H1 (cell line): ENCODE results near the gene THPO. TPM values are rescaled to one million over a fixed set of nuclear protein-coding genes. Genes with fewer than 3 reads are reported as not detected.

ENCODE experiments used
- CTCF ChIA-PET: fragments of 300-600 bp; sonication (Branson Sonifier 250); formaldehyde crosslinking; loops from one replicate; lab custom pipeline; 2021; ENCODE audit not compliant: partially characterized antibody; lab: Charles Lee
- POLR2A ChIA-PET: fragments of 300-600 bp; sonication (Branson Sonifier 250); formaldehyde crosslinking; loops from one replicate; lab custom pipeline; 2021; ENCODE audit warnings: inconsistent platforms; ENCODE audit not compliant: partially characterized antibody; lab: Charles Lee
- DNase-seq, 2 experiments: peaks; one replicate each; pipeline versions ENCODE4 v3.0.0 to v3.0.0-alpha.2; 2010 to 2022; ENCODE audit warnings: low spot score in 2 of 2, low read depth in 1 of 2, mixed read lengths in 1 of 2
- FAIRE-seq: peaks from 2 replicates; lab custom pipeline; 2011; peaks lifted over from hg19 to GRCh38; lab: Jason Lieb, UNC
- H2AFZ ChIP-seq: 2 replicates; pipeline ENCODE4 v1.8.1; 2012; ENCODE audit warnings: low read length, inconsistent platforms
- H2AK5ac ChIP-seq: 2 replicates; pipeline ENCODE4 v1.6.1; 2013; ENCODE audit warnings: low read depth, low read length
- H2BK120ac ChIP-seq: replicated peaks from 2 replicates; pipeline ENCODE3; 2013; ENCODE audit warnings: low read depth, low read length, inconsistent platforms
- H2BK12ac ChIP-seq: 2 replicates; pipeline ENCODE4 v1.6.1; 2013; ENCODE audit warnings: low read depth, low read length
- H2BK15ac ChIP-seq: 2 replicates; pipeline ENCODE4 v1.6.1; 2013; ENCODE audit warnings: low read length
- H2BK20ac ChIP-seq: 2 replicates; pipeline ENCODE4 v1.6.1; 2013; ENCODE audit warnings: low read length
- H2BK5ac ChIP-seq: 2 replicates; pipeline ENCODE4 v1.6.1; 2013; ENCODE audit warnings: low read depth, low read length
- H3K14ac ChIP-seq: 2 replicates; pipeline ENCODE4 v1.6.1; 2013; ENCODE audit warnings: inconsistent platforms; ENCODE audit not compliant: insufficient read length
- H3K18ac ChIP-seq: 2 replicates; pipeline ENCODE4 v1.6.1; 2013; ENCODE audit warnings: low read length; ENCODE audit errors: extremely low read depth
- H3K23ac ChIP-seq: 2 replicates; pipeline ENCODE4 v1.6.1; 2013; ENCODE audit warnings: inconsistent platforms; ENCODE audit not compliant: insufficient read length
- H3K23me2 ChIP-seq: 2 replicates; pipeline ENCODE4 v1.6.1; 2013; ENCODE audit warnings: low read depth, low read length
- H3K27ac ChIP-seq: 2 replicates; pipeline ENCODE4 v1.6.1; 2011; ENCODE audit warnings: low read depth, low read length, inconsistent platforms
- H3K27me3 ChIP-seq, 4 experiments: replicated peaks in 1 of 4; 1 replicate in 1 of 4; 2 replicates in 3 of 4; pipeline versions ENCODE4 v1.6.1 to v1.8.1; 2011 to 2013; ENCODE audit warnings: low read length in 3 of 4, mild to moderate bottlenecking in 3 of 4, inconsistent platforms in 2 of 4, mixed read lengths in 2 of 4, moderate library complexity in 1 of 4; ENCODE audit not compliant: control insufficient read depth in 3 of 4, insufficient read depth in 3 of 4; ENCODE audit errors: extremely low read depth in 1 of 4
- H3K36me3 ChIP-seq, 4 experiments: 2 replicates each; pipeline versions ENCODE4 v1.6.1 to v1.8.1; 2011 to 2013; ENCODE audit warnings: mild to moderate bottlenecking in 4 of 4, low read length in 3 of 4, moderate library complexity in 2 of 4, control low read depth in 1 of 4, inconsistent platforms in 1 of 4; ENCODE audit not compliant: insufficient read depth in 4 of 4, control insufficient read depth in 2 of 4
- H3K4ac ChIP-seq: replicated peaks from 2 replicates; pipeline ENCODE3; 2013; ENCODE audit warnings: low read length, low read depth, mixed read lengths, inconsistent platforms; ENCODE audit not compliant: insufficient read length
- H3K4me1 ChIP-seq, 4 experiments: replicated peaks in 1 of 4; 1 replicate in 1 of 4; 2 replicates in 3 of 4; pipeline versions ENCODE4 v1.6.1 to v1.8.1; 2011 to 2013; ENCODE audit warnings: low read length in 3 of 4, inconsistent platforms in 2 of 4, mixed read lengths in 1 of 4; ENCODE audit not compliant: insufficient read depth in 4 of 4, control insufficient read depth in 3 of 4
- H3K4me2 ChIP-seq, 2 experiments: 2 replicates each; pipeline versions ENCODE4 v1.6.1 to v1.8.1; 2011 to 2013; ENCODE audit warnings: low read depth in 2 of 2, low read length in 2 of 2, control low read depth in 1 of 2, inconsistent platforms in 1 of 2, mild to moderate bottlenecking in 1 of 2; ENCODE audit not compliant: insufficient read depth in 1 of 2
- H3K4me3 ChIP-seq, 4 experiments: fragments of 200-600, 300-600 bp in 1 of 4; sonication (generic), shearing (Covaris generic), sonication (Bioruptor Twin) in 1 of 4; 2 replicates each; pipeline versions ENCODE4 v1.5.1 to v1.8.1; 2011 to 2016; ENCODE audit warnings: low read length in 4 of 4, low read depth in 3 of 4, control low read depth in 2 of 4, inconsistent platforms in 2 of 4, mild to moderate bottlenecking in 2 of 4, mixed read lengths in 1 of 4, moderate library complexity in 1 of 4; ENCODE audit not compliant: insufficient read depth in 2 of 4; ENCODE audit errors: extremely low read depth in 1 of 4
- H3K56ac ChIP-seq: replicated peaks from 2 replicates; pipeline ENCODE3; 2013; ENCODE audit warnings: low read depth, mild to moderate bottlenecking, mixed read lengths, low read length, inconsistent platforms; ENCODE audit not compliant: insufficient read length
- H3K79me1 ChIP-seq: 2 replicates; pipeline ENCODE4 v1.6.1; 2013; ENCODE audit warnings: low read depth, low read length, control low read depth
- H3K79me2 ChIP-seq, 2 experiments: 2 replicates each; pipeline versions ENCODE4 v1.6.1 to v1.8.1; 2012 to 2013; ENCODE audit warnings: low read length in 2 of 2, mild to moderate bottlenecking in 2 of 2, inconsistent platforms in 1 of 2; ENCODE audit not compliant: insufficient read depth in 2 of 2, control insufficient read depth in 1 of 2
- H3K9ac ChIP-seq, 4 experiments: replicated peaks in 1 of 4; 1 replicate in 1 of 4; 2 replicates in 3 of 4; pipeline versions ENCODE4 v1.6.1 to v1.8.1; 2011 to 2013; ENCODE audit warnings: low read depth in 3 of 4, low read length in 3 of 4, control low read depth in 2 of 4, mild to moderate bottlenecking in 2 of 4, moderate library complexity in 2 of 4, inconsistent platforms in 1 of 4; ENCODE audit errors: extremely low read depth in 1 of 4
- H3K9me3 ChIP-seq, 2 experiments: 2 replicates each; pipeline versions ENCODE4 v1.6.1 to v1.8.1; 2012 to 2013; ENCODE audit warnings: mild to moderate bottlenecking in 2 of 2, moderate library complexity in 2 of 2, control low read depth in 1 of 2, inconsistent platforms in 1 of 2, low read depth in 1 of 2, low read length in 1 of 2, mixed read lengths in 1 of 2; ENCODE audit not compliant: insufficient read depth in 2 of 2
- H4K20me1 ChIP-seq, 2 experiments: replicated peaks in 1 of 2; 2 replicates each; pipeline versions ENCODE3 to v1.8.1; 2011 to 2013; ENCODE audit warnings: inconsistent platforms in 2 of 2, low read length in 2 of 2, mild to moderate bottlenecking in 1 of 2; ENCODE audit not compliant: insufficient read depth in 2 of 2, control insufficient read depth in 1 of 2
- H4K5ac ChIP-seq: 2 replicates; pipeline ENCODE4 v1.6.1; 2013; ENCODE audit warnings: low read length, low read depth, mixed read lengths, inconsistent platforms; ENCODE audit not compliant: insufficient read length
- H4K8ac ChIP-seq: 2 replicates; pipeline ENCODE4 v1.8.0; 2013; ENCODE audit warnings: mild to moderate bottlenecking, moderate library complexity, low read length, inconsistent platforms; ENCODE audit not compliant: insufficient read depth; ENCODE audit errors: extremely low read depth
- H4K91ac ChIP-seq: replicated peaks from 2 replicates; pipeline ENCODE3; 2013; ENCODE audit warnings: low read length, mixed read lengths, inconsistent platforms; ENCODE audit not compliant: insufficient read length
- ASH2L ChIP-seq: fragments of 200-600, 300-600 bp; sonication (generic); IDR thresholded peaks from one replicate; pipeline ENCODE4 v1.7.1; 2017; ENCODE audit warnings: low read length
- POU5F1 ChIP-seq: IDR thresholded peaks from 2 replicates; pipeline ENCODE4 v1.6.1; 2011; ENCODE audit warnings: low read depth, mild to moderate bottlenecking, low read length, moderate library complexity
- RFX5 ChIP-seq: IDR thresholded peaks from 2 replicates; pipeline ENCODE4 v1.6.1; 2011; ENCODE audit warnings: low read depth, low read length, improper control_type of control experiment, borderline replicate concordance
- SAP30 ChIP-seq: fragments of 300-600 bp; sonication (generic); IDR thresholded peaks from 2 replicates; pipeline ENCODE4 v1.7.1; 2012; ENCODE audit warnings: low read length, moderate library complexity, mild to moderate bottlenecking, inconsistent platforms; ENCODE audit not compliant: insufficient read depth, insufficient replicate concordance
- SP1 ChIP-seq: IDR thresholded peaks from 2 replicates; pipeline ENCODE4 v1.6.1; 2011; ENCODE audit warnings: low read depth, low read length
- SP4 ChIP-seq: IDR thresholded peaks from 2 replicates; pipeline ENCODE4 v1.6.1; 2012; ENCODE audit warnings: low read length, inconsistent platforms
- YY1 ChIP-seq: IDR thresholded peaks from 2 replicates; pipeline ENCODE4 v1.6.1; 2011; ENCODE audit warnings: low read depth, mild to moderate bottlenecking, low read length
- ZNF274 ChIP-seq: IDR thresholded peaks from 2 replicates; pipeline ENCODE4 v1.7.0; 2012; ENCODE audit warnings: low read length, borderline replicate concordance; ENCODE audit errors: extremely low read depth
- WGBS, 2 experiments: shearing (Covaris generic) in 1 of 2; methylation state at CpG; one replicate each; pipeline versions ENCODE4 v1.1.6 to v1.1.7; 2013 to 2015; ENCODE audit warnings: low lambda C conversion rate in 2 of 2, mixed read lengths in 2 of 2, inconsistent platforms in 1 of 2, low coverage in 1 of 2, missing lambda C conversion rate in 1 of 2; ENCODE audit not compliant: insufficient replicate concordance in 2 of 2, insufficient coverage in 1 of 2, insufficient read length in 1 of 2; ENCODE audit errors: extremely low coverage in 1 of 2, missing lambda C conversion rate in 1 of 2; 5-methylcytosine and 5-hydroxymethylcytosine counted together
- polyA plus RNA-seq, 7 experiments: library from polyadenylated mRNA; depleted of rRNA in 3 of 7; stranded (reverse) in 5 of 7; unstranded in 2 of 7; fragments of >200 nt in 5 of 7; fragments of 200-250 nt in 2 of 7; gene quantifications; 1 replicate in 5 of 7; 2 replicates in 1 of 7; 4 replicates in 1 of 7; pipeline versions ENCODE4 v1.2.1 to v1.2.3, GENCODE V29; 2011 to 2013; ENCODE audit warnings: missing spikeins in 2 of 7, mixed read lengths in 2 of 7
- total RNA-seq: library from RNA; stranded (reverse); fragmentation: NEBNext Ultra II Directional; extraction: Animal tissue kit (Norgen Biotek cat#: 25700); gene quantifications from 2 replicates; pipeline ENCODE4 v1.2.1, GENCODE V29; 2021

The THPO gene
- total and polyA plus RNA-seq, 2 of the 8 experiments (the other 6 are each of a cell fraction or from before 2014, with no cell fraction given), result 0.82 to 1.2 TPM

DNA sequence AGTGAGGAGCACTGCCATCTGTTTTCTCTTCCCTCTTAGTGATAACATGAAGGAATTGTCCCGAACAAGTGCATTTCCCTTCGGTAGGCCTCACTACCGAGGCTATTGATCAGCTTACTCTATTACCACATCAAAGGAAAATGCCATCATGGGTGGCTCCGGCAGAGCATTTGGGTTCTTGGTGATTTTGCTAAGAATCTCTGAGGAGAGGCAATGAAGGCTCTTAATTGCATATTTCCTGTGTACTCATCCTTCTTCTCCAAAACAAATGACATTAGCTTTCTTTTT, 37.1 kb upstream of the THPO start:
- no peaks in the 10 kb centered on the region for H3K79me2 ChIP-seq
- CTCF ChIA-PET, result interaction anchor here (0.6 to 9.4 kb wide), 6 partner anchors 12 to 127 kb away, joined by 3 to 83 read pairs (median 6); no protein-coding TSS in a partner anchor
- no peak overlapping the region for H2AK5ac ChIP-seq
- no peak for DNase-seq
- H3K4ac ChIP-seq, result no peak overlapping the region
- no peak overlapping the region for H3K4me2 ChIP-seq
- H2BK15ac ChIP-seq, result no peak overlapping the region
- H2BK120ac ChIP-seq, result no peak overlapping the region
- TF ChIP-seq ZNF274 (no peak), POU5F1 (no peak), SAP30 (no peak), RFX5 (no peak), SP1 (no peak), SP4 (no peak), ASH2L (no peak), YY1 (no peak)
- TF ChIP-seq, all 59 proteins: peak for 0
- Histone ChIP-seq H4K20me1 (peaks cover 0 to 2% of the 10 kb centered on the region in 2 experiments), H3K27ac (no peak overlapping the region), H3K23ac (no peak overlapping the region), H3K14ac (no peak overlapping the region), H3K9me3 (no peaks in the 10 kb centered on the region), H3K4me3 (no peak overlapping the region), H2AFZ (no peak overlapping the region), H4K5ac (no peak overlapping the region), H3K36me3 (no peaks in the 10 kb centered on the region), H4K91ac (no peak overlapping the region), H3K23me2 (peaks cover 7% of the 10 kb centered on the region; the same call in 1 of the 2 replicates), H2BK5ac (no peak overlapping the region), H2BK12ac (no peak overlapping the region), H3K9ac (no peak overlapping the region), H2BK20ac (no peak overlapping the region), H3K27me3 (no peaks in the 10 kb centered on the region), H3K4me1 (peaks cover 0 to 5% (median 4%) of the 10 kb centered on the region in 4 experiments; a peak in 2 of 7 replicates), H3K79me1 (no peaks in the 10 kb centered on the region), H3K18ac (no peak overlapping the region), H4K8ac (no peak overlapping the region), H3K56ac (no peak overlapping the region)
- POLR2A ChIA-PET, result interaction anchor here (1.1 kb wide), 1 partner anchor 53 kb away, joined by 4 read pairs; no protein-coding TSS in a partner anchor
- 77% methylated on average over 4 of the region's 4 CpGs; no CpG with 5 or more reads in 1 of the 2 experiments for WGBS, 2 experiments
- FAIRE-seq, result no peak
